ENCODE results near the gene ZNF526.
A peak's percentile ranks its signal among the peaks of the same experiment; 100 is the strongest.

ZNF526 gene

GRCh38 chr19:42200116-42200715, 19.9 kb upstream of the ZNF526 start:
- TF ChIP-seq CEBPB (IDR thresholded peaks at IDR 0.05) (no peak), REST (IDR thresholded peaks at IDR 0.05; ENCODE audit: low read depth) (no peak), TCF12 (IDR thresholded peaks at IDR 0.05; ENCODE audit: low read depth) (no peak), RAD21 (IDR thresholded peaks at IDR 0.05; ENCODE audit: low read depth) (no peak), YY1 (IDR thresholded peaks at IDR 0.05; ENCODE audit: low read depth) (no peak), NFIC (IDR thresholded peaks at IDR 0.05) (no peak), FOXM1 (IDR thresholded peaks at IDR 0.05; ENCODE audit: borderline replicate concordance, low read depth) (no peak), TAF1 (IDR thresholded peaks at IDR 0.05; ENCODE audit: low read depth) (no peak), USF1 (IDR thresholded peaks at IDR 0.05) (no peak), ZBTB7A (IDR thresholded peaks at IDR 0.05; ENCODE audit: low read depth) (no peak), CREB1 (IDR thresholded peaks at IDR 0.05; ENCODE audit: low read depth) (no peak), EGR1 (IDR thresholded peaks at IDR 0.05) (no peak), TEAD4 (IDR thresholded peaks at IDR 0.05) (no peak)
- TF ChIP-seq, protein P1, sequence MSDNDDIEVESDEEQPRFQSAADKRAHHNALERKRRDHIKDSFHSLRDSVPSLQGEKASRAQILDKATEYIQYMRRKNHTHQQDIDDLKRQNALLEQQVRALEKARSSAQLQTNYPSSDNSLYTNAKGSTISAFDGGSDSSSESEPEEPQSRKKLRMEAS (IDR thresholded peaks at IDR 0.05) = no peak

- TF ChIP-seq, protein P1 (IDR thresholded peaks at IDR 0.05) = no peak
- TF ChIP-seq TCF12 (IDR thresholded peaks at IDR 0.05; ENCODE audit: low read depth) = no peak
- no peak for TF ChIP-seq TEAD4 (IDR thresholded peaks at IDR 0.05)
- TF ChIP-seq NFIC (IDR thresholded peaks at IDR 0.05) = no peak
- no peak for TF ChIP-seq ZBTB7A (IDR thresholded peaks at IDR 0.05; ENCODE audit: low read depth)
- TF ChIP-seq CEBPB (IDR thresholded peaks at IDR 0.05) = no peak
- no peak for TF ChIP-seq EP300 (IDR thresholded peaks at IDR 0.05; ENCODE audit: borderline replicate concordance)
- TF ChIP-seq EGR1 (IDR thresholded peaks at IDR 0.05) = no peak
- TF ChIP-seq RAD21 (IDR thresholded peaks at IDR 0.05; ENCODE audit: low read depth) = no peak
- no peak for TF ChIP-seq YY1 (IDR thresholded peaks at IDR 0.05; ENCODE audit: low read depth)
- no peak for TF ChIP-seq FOXM1 (IDR thresholded peaks at IDR 0.05; ENCODE audit: borderline replicate concordance, low read depth)
- no peak for TF ChIP-seq USF1 (IDR thresholded peaks at IDR 0.05)
- no peak for TF ChIP-seq REST (IDR thresholded peaks at IDR 0.05; ENCODE audit: low read depth)
These were observed 18.4 kb upstream of the ZNF526 start for GRCh38 chr19:42201489-42202289.

DNA sequence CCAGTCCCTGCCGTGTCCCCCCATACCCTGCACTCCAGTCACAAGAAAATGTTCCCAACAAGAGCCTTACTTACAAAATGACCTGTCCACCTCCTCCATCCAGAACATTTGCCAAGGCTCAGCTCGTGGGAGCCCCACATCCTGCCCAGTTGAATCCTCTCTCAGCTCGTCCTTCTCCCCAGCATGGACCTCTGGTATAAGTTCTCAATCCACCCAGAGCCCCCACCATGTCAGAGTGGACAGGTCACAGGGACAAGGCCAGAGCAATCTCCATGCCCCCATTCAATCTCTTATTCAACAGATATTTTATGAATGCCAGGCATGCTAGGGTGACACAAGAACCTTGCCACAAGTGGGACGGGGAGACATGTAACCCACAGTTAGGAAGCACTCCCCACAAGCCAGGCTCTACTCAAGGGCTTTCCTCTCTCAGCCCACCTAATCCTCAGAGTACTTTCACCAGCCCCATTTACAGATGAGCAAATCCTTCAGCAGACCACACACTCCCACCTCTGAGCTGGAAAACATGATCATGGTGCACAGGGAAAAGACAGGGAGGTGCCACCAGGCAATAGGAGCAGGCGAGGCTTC, 17.7 kb upstream of the ZNF526 start:
- TF ChIP-seq RAD21 (IDR thresholded peaks at IDR 0.05; ENCODE audit: low read depth) (no peak), EGR1 (IDR thresholded peaks at IDR 0.05) (no peak)

- 0 out of 2 replicates have a peak, but pooled peaks have one; percentile 30 for TF ChIP-seq TCF12 (IDR thresholded peaks at IDR 0.05; ENCODE audit: low read depth)
- TF ChIP-seq ZBTB7A (IDR thresholded peaks at IDR 0.05; ENCODE audit: low read depth) = no peak
- TF ChIP-seq EGR1 (IDR thresholded peaks at IDR 0.05) = no peak
- peak; percentile 36; the same call in 1 of the 2 replicates for TF ChIP-seq TEAD4 (IDR thresholded peaks at IDR 0.05)
- TF ChIP-seq REST (IDR thresholded peaks at IDR 0.05; ENCODE audit: low read depth) = peak; percentile 97
- no peak for TF ChIP-seq USF1 (IDR thresholded peaks at IDR 0.05)
- 0 out of 2 replicates have a peak, but pooled peaks have one; percentile 34 for TF ChIP-seq NFIC (IDR thresholded peaks at IDR 0.05)
- TF ChIP-seq, protein P1 (IDR thresholded peaks at IDR 0.05) = peak; percentile 60; the same call in 1 of the 2 replicates
- TF ChIP-seq FOXM1 (IDR thresholded peaks at IDR 0.05; ENCODE audit: borderline replicate concordance, low read depth) = no peak
These were observed 16.4 kb upstream of the ZNF526 start for GRCh38 chr19:42203700-42204099.

All from Ishikawa (cell line).